H7 (cell line): ENCODE data around the gene RNF212. TPM values are rescaled to one million over a fixed set of nuclear protein-coding genes. Genes with fewer than 3 reads are reported as not detected.
A peak's percentile ranks its signal among the peaks of the same experiment; 100 is the strongest.
"Not testable (repeated sequence)": the region's sequence is repeated elsewhere in the genome, so short reads cannot be mapped to it uniquely, and the experiment has no call there.

Experiments
- DNase-seq: peaks from one replicate; pipeline ENCODE4 v3.0.0; 2012
- H3K27me3 ChIP-seq: 2 replicates; pipeline ENCODE4 v1.6.0; 2011; ENCODE audit warnings: mild to moderate bottlenecking, low read length; ENCODE audit not compliant: control insufficient read depth, insufficient read depth
- H3K36me3 ChIP-seq: replicated peaks from 2 replicates; pipeline ENCODE4 v1.5.1; 2011; ENCODE audit warnings: low read length; ENCODE audit not compliant: control insufficient read depth, insufficient read depth
- H3K4me3 ChIP-seq: 2 replicates; pipeline ENCODE4 v1.5.1; 2011; ENCODE audit warnings: low read depth, mild to moderate bottlenecking, control low read depth, low read length, moderate library complexity; ENCODE audit not compliant: insufficient read depth
- total RNA-seq: library from RNA; depleted of rRNA; stranded (reverse); fragments of >200 nt; shearing (Covaris generic); gene quantifications from 2 replicates; pipeline ENCODE4 v1.2.3, GENCODE V29; 2014

Gene RNF212
- total RNA-seq, 1 experiment from 2014 or later: 59.8 TPM

- peaks cover 4% of the 10 kb centered on the region; the same call in 1 of the 2 replicates for H3K27me3 ChIP-seq
- no peaks in the 10 kb centered on the region for H3K36me3 ChIP-seq
- no peak overlapping the region for H3K4me3 ChIP-seq
- peak; percentile 42 for DNase-seq
Observed at GRCh38 chr4:1056671-1057402, 56.5 kb downstream of the RNF212 start.

- peak; percentile 91 for DNase-seq
- Histone ChIP-seq H3K4me3 (no peak overlapping the region), H3K36me3 (no peaks in the 10 kb centered on the region), H3K27me3 (peaks cover 4% of the 10 kb centered on the region; the same call in 1 of the 2 replicates)
Observed at GRCh38 chr4:1055721-1056590, 57.4 kb downstream of the RNF212 start.

- H3K27me3 ChIP-seq, DNase-seq, H3K4me3 ChIP-seq, H3K36me3 ChIP-seq: not testable (repeated sequence)
Observed at GRCh38 chr4:1055243-1055701, 58.1 kb downstream of the RNF212 start.

- not testable (repeated sequence) for H3K27me3 ChIP-seq, H3K4me3 ChIP-seq, H3K36me3 ChIP-seq, DNase-seq
Observed at GRCh38 chr4:1054696-1055242, 58.6 kb downstream of the RNF212 start.

GRCh38 chr4:1053891-1054290, 59.5 kb downstream of the RNF212 start:
- not testable (repeated sequence) for H3K36me3 ChIP-seq, DNase-seq, H3K4me3 ChIP-seq, H3K27me3 ChIP-seq

GRCh38 chr4:1053080-1053661, 60.2 kb downstream of the RNF212 start:
- Histone ChIP-seq H3K4me3 (no peak overlapping the region), H3K27me3 (peaks cover 4% of the 10 kb centered on the region; the same call in 1 of the 2 replicates), H3K36me3 (no peaks in the 10 kb centered on the region)
- DNase-seq: peak; percentile 37

GRCh38 chr4:1052231-1052671, 61.1 kb downstream of the RNF212 start:
- DNase-seq: peak; percentile 42
- H3K4me3 ChIP-seq: no peak overlapping the region
- H3K36me3 ChIP-seq: no peaks in the 10 kb centered on the region
- H3K27me3 ChIP-seq: peaks cover 4% of the 10 kb centered on the region; the same call in 1 of the 2 replicates

GRCh38 chr4:1051472-1051871, 61.9 kb downstream of the RNF212 start:
- H3K36me3 ChIP-seq: no peaks in the 10 kb centered on the region
- no peak overlapping the region for H3K4me3 ChIP-seq
- DNase-seq: no peak
- H3K27me3 ChIP-seq: peaks cover 4% of the 10 kb centered on the region; the same call in 1 of the 2 replicates

GRCh38 chr4:1050486-1051213, 62.7 kb downstream of the RNF212 start:
- H3K27me3 ChIP-seq: peaks cover 4% of the 10 kb centered on the region; the same call in 1 of the 2 replicates
- DNase-seq: peak; percentile 90
- H3K36me3 ChIP-seq: no peaks in the 10 kb centered on the region
- peak overlapping the region; percentile 4; the same call in 1 of the 2 replicates for H3K4me3 ChIP-seq

- Histone ChIP-seq H3K27me3 (peaks cover 2% of the 10 kb centered on the region; the same call in 1 of the 2 replicates), H3K36me3 (no peaks in the 10 kb centered on the region), H3K4me3 (no peak overlapping the region)
- no peak for DNase-seq
Observed at GRCh38 chr4:1049591-1049905, 63.8 kb downstream of the RNF212 start.

GRCh38 chr4:1048773-1049590, 64.4 kb downstream of the RNF212 start:
- peaks cover 2% of the 10 kb centered on the region; the same call in 1 of the 2 replicates for H3K27me3 ChIP-seq
- DNase-seq: peak; percentile 52

GRCh38 chr4:1047976-1048772, 65.2 kb downstream of the RNF212 start:
- H3K27me3 ChIP-seq: peaks cover 2% of the 10 kb centered on the region; the same call in 1 of the 2 replicates
- H3K36me3 ChIP-seq: no peaks in the 10 kb centered on the region
- peak; percentile 69 for DNase-seq
- no peak overlapping the region for H3K4me3 ChIP-seq

More at GRCh38 chr4:1048773-1049590, 64.4 kb downstream of the RNF212 start:
- H3K36me3 ChIP-seq: no peaks in the 10 kb centered on the region
- no peak overlapping the region for H3K4me3 ChIP-seq
